Stimulated activated CD8-positive, alpha-beta memory T cell treated with anti-CD3 and anti-CD28 coated beads, Interleukin-12 subunit alpha, Interleukin-12 subunit beta, amount 100 ng/mL, for 1 hour (primary cell): ENCODE results near the gene QPCTL.
"Not testable (repeated sequence)": the region's sequence is repeated elsewhere in the genome, so short reads cannot be mapped to it uniquely, and the experiment has no call there.

Experiments
- DNase-seq: peaks from one replicate; pipeline ENCODE4 v3.0.0-alpha.2; 2020; ENCODE audit warnings: low read depth

The QPCTL gene

DNA sequence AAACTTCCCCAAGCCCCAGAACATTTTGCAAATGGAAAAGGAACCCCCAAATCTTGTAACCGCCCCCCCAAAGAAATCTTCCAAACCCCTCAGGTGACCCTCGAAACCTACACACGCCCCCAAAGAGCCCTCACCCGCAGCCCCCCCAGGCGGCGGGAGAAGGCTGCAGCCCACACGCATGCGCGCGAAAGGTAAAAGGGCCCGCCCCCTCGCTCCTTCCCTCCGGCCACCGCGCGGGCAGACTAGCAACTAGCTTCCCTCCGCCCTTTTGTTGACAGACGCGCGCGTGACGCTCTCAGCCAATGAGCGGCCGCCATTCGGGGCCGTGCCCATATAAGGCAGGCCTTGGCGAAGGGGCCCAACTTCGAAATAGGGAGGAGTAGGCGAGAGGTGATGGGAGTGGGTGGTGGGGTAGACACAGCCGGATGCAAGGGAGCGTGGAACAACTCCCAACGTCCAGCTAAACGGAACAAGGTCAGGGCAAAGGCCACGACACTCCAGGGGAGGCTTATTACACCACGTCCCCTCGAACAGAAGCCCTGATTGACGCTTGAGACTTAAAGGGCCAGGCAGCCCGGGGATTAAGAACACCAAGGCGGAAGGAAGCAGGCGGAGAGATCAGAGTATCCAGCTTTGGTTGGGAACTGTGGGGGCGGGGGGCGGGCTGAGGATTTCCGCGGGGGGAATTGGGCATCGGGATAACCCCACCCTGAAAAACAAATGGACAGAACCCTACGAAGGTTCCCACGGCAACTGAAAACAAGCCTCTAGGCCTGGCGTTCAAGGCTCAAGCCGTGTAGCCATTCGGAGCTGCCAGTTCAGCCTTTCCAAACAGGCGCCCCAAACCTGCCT is 24.9 kb downstream of the QPCTL start:
- DNase-seq: peak; percentile 96

DNA sequence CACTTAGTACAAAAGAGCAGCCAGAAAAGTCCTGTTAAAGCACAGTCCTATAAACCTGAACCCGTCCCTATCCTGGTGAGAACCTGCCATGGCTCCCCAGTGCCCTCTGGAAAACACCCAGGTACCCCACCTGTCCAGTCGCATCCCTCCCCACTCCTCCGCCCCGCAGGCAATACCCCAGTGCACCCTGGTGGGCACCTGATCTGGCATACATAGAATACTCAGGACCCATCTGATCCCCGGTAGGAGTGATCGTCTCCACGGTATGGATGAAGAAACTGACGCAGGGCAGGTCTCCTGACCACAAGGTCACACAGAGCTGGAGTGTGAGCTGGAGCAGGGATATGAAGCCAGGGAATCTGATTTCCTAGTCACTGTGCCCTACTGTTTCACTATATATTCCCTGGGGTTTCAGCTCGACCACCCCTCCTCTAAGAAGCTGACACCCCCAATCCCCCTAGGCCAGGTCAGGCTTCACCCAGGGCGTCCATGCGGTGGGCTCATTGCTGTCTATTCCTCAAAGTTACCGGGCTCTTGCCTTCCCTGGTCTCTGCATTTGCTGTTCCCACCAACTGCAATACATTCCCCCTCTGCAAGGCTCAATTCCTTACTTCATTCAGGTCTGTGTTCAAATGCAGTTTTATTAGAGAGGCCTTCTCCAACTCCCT is 25.7 kb downstream of the QPCTL start:
- DNase-seq: no peak

DNA sequence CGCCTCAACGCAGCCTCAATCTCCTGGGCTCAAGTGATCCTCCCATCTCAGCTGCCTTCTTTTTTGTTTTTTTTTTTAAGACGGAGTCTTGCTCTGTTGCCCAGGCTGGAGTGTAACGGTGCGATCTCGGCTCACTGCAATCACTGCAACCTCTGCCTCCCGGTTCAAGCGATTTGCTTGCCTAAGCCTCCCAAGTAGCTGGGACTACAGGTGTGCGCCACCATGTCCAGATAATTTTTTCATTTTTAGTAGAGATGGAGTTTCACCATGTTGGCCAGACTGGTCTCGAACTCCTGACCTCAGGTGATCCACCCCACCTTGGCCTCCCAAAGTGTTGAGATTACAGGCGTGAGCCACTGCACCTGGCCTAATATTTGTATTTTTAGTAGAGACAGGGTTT is 27.6 kb downstream of the QPCTL start:
- not testable (repeated sequence) for DNase-seq

DNA sequence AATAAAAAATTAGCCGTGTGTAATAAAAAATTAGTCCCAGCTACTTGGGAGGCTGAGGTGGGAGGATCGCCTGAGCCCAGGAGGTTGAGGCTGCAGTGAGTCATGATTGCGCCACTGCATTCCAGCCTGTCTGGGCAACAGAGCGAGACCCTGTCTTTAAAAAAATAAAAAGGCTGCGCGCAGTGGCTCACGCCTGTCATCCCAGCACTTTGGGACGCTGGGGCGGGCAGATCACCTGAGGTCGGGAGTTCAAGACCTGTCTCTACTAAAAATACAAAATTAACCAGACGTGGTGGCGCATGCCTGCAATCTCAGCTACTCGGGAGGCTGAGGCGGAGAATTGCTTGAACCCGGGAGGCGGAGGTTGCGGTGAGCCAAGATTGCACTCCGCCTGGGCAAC is 36.2 kb downstream of the QPCTL start:
- DNase-seq: not testable (repeated sequence)

DNA sequence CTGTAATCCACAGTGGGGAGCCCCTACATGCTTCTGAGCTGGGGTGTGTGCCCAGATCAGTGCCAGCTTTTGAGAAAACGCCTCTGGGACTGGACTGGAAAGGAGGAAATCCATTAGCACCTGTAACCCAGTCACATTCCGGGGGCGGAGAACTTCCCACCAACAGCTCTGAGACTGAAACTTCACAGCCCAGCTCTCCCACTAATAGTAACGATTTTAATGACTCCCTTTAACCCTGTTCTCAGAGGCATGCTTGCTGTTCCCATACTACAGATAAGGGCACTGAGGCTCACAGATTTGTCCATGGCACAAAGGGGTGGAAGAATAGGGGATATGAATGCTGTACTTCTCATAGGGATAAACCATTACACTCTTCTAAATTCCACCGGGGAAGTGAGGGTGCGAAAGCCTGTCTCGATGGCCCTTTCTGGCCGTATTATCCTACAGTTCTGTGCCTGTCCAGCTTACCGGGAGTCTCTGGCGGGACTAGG is 37.4 kb downstream of the QPCTL start:
- DNase-seq: no peak

DNA sequence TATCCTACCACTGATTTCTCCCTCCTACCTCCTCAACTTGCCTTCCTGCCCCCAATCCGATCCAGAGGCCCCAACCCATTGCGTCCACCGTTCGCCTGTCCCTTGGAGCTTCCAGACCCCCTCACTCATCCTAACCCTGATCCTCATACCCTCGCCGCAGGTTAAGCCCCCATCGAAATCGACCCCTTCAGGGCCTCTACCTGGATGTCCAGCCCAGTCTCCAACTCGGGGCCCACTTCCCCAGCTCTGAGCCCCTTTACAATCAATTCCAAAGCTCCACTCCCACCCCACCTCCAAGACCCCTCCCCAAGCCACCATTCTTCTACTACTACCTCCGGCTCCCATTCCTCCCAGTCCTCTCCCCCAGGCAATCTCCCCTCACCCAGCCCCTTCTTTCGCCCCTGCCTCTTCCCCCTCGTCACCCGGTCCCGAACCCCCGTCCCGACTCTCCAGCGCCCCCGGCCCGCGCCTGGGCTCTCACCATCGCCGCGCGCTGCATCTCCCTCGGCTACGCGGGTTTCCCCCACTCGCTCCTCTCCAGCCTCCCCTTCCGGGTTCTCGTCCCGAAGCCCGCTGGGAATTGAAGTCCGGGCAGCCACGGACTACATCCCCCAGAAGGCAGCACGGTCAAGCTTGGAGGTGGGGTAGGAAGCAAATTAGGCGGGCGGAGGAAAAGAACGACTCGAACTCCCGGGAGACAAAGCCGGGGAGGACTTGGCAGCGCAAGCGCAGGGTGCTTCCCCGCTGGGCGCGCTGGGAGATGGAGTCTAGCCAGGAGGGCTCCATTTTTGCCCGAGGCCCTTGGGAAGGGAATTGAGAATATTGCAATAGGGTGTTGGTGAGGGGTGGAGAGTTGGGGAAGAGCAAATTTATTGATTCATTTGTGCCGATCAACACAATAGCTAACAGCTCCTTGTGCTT is 38.2 kb downstream of the QPCTL start, which contains the start of gene FBXO46:
FBXO46 (minus strand) TSS at position 529 of the 921 bp plus-strand sequence. CDS start 17,401 bp downstream, outside the sequence.
- peak; percentile 85 for DNase-seq

DNA sequence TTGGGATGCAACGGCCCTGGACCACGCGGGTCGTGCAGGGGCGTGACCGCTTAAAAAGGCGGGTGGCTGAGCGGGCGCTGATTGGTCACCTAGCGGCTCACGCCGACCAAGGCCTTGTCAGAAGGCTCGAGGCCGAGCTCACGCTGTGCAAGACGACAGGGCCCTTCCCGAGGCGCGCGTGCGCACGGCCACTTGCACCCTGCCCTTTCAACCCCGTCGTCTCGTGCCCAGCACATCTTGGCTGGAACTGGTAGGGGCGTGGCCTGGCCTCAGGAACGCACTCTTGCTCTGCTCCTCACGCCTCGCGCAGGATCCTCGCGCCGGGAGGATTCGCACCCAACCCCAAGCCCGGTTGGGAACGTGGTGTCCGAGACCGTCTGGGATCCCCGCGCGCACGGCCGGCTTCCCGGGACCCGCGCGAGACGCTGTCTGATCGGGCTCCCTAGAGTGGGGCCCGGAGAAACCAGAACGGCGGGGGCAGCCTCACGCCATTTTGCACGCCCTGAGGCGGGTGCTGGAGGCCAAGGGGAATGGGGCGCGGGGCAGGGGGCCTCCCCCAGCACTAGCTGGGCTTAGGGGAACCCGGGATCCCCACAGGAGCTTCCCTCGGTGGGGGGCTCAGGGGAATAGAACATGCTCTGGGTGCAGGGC is 40.8 kb downstream of the QPCTL start, which contains the start of gene MEIOSIN:
MEIOSIN (plus strand) TSS at position 280 of the 651 bp plus-strand sequence. CDS start 1,938 bp downstream, outside the sequence.
- DNase-seq: no peak

DNA sequence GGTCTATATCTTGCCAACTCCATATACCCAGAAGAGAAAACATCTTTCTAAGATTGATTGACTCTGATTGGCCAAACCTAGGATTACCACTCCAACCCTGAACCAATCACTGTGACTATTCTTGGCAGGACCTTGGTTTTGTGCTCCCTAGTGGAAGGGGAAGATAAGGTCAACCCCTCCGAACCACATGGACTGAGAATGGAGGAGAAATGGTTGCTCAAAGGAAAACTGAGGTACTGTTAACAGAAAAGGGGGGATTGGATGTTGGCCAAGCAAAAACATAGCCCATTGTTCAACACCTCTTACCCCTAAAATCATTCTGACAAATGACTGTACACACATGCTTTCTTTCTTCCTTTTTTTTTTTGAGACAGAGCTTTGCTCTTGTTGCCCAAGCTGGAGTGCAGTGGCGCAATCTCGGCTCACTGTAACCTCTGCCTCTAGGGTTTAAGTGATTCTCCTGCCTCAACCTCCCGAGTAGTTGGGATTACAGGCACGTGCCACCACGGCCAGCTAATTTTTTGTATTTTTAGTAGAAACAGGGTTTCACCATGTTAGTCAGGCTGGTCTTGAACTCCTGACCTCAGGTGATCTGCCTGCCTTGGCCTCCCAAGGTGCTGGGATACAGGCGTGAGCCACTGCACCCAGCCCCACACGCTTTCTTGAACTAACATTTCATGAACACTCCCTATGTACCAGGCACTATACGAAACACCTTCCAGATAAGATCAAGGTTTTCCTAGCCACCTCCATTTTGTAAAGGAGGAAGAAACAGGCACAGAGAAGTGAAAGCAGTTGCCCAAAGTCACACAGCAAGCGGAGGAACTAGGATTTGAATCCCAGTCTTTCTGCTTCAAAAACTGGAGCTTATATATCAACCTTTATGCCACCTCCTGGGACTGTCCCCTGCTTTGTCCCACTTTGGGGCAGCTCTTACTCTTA is 47.3 kb downstream of the QPCTL start:
- DNase-seq: no peak

DNA sequence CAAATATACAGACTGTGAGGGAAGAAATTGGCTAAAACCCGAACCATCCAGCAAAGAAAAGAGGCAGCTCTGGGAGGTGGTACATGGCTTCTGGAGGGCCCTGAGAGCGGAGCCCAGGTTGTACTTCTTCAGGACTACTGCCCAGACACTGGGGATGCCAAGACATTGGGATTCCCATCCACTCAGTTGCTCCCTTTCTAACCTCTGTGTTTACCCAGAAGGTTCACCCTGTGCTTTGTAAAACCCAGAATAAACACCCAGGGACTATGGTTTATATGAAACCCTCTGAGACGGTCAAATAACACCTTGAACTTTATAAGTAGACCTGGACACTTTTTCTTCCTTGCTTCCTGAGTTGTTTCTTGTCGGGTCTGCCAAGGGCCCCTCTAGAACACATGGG is 50.5 kb downstream of the QPCTL start:
- no peak for DNase-seq

DNA sequence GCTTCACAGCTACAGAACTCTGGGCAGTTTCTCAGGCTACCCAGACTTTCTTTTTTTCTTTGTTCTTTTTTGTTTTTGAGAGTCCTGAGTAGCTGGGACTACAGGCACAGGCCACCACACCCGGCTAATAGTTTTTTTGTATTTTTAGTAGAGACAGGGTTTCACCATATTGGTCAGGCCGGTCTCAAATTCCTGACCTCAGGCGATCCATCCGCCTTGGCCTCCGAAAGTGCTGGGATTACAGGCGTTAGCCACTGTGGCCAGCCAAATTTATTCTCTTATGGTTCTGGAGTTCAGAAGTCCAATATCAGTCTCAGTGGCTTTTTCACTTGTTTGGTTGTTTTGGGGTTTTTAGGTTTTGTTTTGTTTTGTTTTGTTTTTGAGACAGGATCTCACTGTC is 53.1 kb downstream of the QPCTL start:
- no peak for DNase-seq

DNA sequence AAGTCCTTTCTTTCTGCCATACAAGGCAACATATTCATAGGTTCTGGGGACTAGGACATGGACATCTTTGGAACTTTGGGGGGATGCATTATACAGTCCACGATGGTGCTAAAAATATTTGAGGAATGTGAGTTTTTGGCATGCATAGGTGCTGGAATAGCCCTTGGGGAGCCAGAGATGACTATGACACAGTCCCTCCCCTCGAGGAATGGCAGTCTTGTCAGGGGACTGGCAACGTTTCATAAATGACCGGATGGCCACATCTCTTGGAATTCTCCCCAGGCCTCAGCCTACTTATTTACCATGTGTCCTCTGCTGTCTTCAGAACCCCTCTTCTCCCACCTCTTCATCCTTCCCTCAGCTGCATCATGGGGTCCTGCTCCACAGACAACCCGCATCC is 54.4 kb downstream of the QPCTL start:
- no peak for DNase-seq

DNA sequence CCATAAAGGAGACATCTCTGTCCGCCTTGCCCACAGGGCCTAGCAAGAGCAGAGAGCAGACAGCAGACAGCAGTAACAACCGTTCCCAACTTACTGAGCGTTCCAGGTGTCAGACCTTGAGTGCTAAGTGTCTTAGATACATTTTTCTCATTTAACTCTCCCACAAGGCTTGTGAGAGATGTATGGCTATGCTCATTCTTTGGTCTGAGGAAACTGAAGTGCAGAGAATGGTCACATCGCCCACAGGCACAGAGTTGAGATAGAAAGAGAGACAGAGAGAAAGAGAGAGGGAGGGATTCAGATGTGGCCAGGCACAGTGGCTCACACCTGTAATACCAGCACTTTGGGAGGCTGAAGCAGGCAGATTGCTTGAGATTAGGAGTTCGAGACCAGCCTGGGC is 55.0 kb downstream of the QPCTL start:
- DNase-seq: no peak

DNA sequence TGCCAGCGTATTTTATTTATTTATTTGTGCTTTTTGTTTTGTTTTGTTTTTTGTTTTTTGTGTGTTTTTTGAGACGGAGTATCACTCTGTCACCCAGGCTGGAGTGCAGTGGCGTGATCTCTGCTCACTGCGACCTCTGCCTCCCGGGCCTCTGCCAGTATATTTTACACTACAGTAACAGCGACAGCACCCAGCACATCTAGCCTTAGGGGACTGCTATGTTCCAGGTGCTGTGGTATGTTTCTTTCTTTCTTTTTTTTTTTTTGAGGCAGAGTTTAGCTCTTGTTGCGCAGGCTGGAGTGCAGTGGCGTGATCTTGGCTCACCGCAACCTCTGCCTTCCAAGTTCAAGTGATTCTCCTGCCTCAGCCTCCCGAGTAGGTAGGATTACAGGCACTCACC is 59.0 kb downstream of the QPCTL start:
- not testable (repeated sequence) for DNase-seq

DNA sequence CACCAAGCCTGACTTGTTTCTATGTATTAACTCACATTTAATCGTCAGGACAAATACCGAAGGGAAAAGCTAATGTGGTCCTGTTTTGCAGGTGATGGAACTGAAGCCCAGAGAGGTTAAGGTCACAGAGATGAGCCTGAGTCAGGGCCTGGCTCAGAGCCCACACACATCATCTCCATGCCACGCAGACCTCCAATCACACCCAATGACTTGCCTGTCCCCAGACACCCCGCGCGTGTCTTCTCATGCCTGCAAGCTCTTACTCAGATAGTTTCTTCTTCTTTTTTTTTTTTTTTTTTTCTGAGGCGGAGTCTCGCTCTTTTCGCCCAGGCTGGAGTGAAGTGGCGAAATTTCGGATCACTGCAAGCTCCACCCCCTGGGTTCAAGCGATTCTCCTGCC is 60.2 kb downstream of the QPCTL start:
- no peak for DNase-seq

DNA sequence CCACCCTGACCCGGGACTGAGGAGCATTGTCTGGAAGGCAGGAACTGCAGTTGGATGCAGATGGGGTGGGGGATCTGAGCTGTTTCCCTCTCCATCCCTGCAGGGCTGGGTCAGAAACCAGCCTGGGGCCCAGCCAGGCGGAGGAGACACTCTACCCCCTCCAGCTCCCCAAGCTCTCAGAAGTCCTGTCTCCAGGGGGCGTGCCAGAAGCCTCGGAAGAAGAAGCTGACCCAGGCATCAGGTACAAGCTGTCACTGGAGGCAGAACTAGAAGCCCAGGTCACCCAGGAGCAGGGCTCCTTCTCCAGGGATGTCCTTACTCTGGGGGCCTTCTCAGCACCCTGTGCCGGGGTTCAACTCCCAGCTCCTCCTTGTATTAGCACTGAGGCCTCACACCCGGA is 61.1 kb downstream of the QPCTL start:
- DNase-seq: no peak
